ENCODE results near the gene SLC25A25. TPM values are rescaled to one million over a fixed set of nuclear protein-coding genes. Genes with fewer than 3 reads are reported as not detected.

The SLC25A25 gene
- total and polyA plus RNA-seq, 9 of the 15 experiments (the other 6 are each of a cell fraction or from before 2014, with no cell fraction given) = 0.07 to 35.9 (median 23.2) TPM

GRCh38 chr9:128104171-128104618, 36.2 kb downstream of the SLC25A25 start:
- peaks cover 29% of the 10 kb centered on the region for H3K79me2 ChIP-seq (ENCODE audit: control insufficient read depth, insufficient read depth, low read length)
- H3K9me1 ChIP-seq (ENCODE audit: control insufficient read depth, insufficient read depth, low read length) = no peaks in the 10 kb centered on the region
- intact Hi-C loops (cut with micrococcal nuclease) = no loop called here
- no peaks in the 10 kb centered on the region for H3K9me3 ChIP-seq (replicated peaks; ENCODE audit: control insufficient read depth, insufficient read depth, low read depth, low read length)
- H3K27ac ChIP-seq (ENCODE audit: extremely low read depth, low read depth, low read length) = no peak overlapping the region; the same call in 2 of the 3 replicates
- BruUV-seq (replicated peaks) = no TSS peak
- no peak for FAIRE-seq
- POLR2A ChIA-PET = interaction anchor here (0.8 to 1.5 kb wide), 2 partner anchors 10 to 178 kb away, joined by 3 read pairs; no protein-coding TSS in a partner anchor
- TF ChIP-seq CREM (IDR thresholded peaks at IDR 0.05; ENCODE audit: low read depth) = peak; percentile 11; the same call in 1 of the 2 replicates
- TF ChIP-seq MTA1 (IDR thresholded peaks at IDR 0.05; ENCODE audit: borderline replicate concordance) = no peak
- TF ChIP-seq, protein P1, sequence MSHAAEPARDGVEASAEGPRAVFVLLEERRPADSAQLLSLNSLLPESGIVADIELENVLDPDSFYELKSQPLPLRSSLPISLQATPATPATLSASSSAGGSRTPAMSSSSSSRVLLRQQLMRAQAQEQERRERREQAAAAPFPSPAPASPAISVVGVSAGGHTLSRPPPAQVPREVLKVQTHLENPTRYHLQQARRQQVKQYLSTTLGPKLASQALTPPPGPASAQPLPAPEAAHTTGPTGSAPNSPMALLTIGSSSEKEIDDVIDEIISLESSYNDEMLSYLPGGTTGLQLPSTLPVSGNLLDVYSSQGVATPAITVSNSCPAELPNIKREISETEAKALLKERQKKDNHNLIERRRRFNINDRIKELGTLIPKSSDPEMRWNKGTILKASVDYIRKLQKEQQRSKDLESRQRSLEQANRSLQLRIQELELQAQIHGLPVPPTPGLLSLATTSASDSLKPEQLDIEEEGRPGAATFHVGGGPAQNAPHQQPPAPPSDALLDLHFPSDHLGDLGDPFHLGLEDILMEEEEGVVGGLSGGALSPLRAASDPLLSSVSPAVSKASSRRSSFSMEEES (CRISPR knock-in tag; IDR thresholded peaks at IDR 0.05) = no peak
- no peak for TF ChIP-seq ZNF57 (CRISPR knock-in tag; IDR thresholded peaks at IDR 0.05)
- no peak for TF ChIP-seq NCOA1 (IDR thresholded peaks at IDR 0.05; ENCODE audit: low read depth)
- TF ChIP-seq TGIF2 (CRISPR knock-in tag; IDR thresholded peaks at IDR 0.05) = no peak
- no peak for TF ChIP-seq SMAD4 (CRISPR knock-in tag; conservative IDR thresholded peaks at IDR 0.05)
- no peak for TF ChIP-seq GTF2F1 (IDR thresholded peaks at IDR 0.05; ENCODE audit: low read depth, low read length)
- TF ChIP-seq, protein P2, sequence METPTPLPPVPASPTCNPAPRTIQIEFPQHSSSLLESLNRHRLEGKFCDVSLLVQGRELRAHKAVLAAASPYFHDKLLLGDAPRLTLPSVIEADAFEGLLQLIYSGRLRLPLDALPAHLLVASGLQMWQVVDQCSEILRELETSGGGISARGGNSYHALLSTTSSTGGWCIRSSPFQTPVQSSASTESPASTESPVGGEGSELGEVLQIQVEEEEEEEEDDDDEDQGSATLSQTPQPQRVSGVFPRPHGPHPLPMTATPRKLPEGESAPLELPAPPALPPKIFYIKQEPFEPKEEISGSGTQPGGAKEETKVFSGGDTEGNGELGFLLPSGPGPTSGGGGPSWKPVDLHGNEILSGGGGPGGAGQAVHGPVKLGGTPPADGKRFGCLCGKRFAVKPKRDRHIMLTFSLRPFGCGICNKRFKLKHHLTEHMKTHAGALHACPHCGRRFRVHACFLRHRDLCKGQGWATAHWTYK (CRISPR knock-in tag; IDR thresholded peaks at IDR 0.05) = no peak
- no peak for ATAC-seq
- peaks cover 20 to 71% of the 10 kb centered on the region in 2 experiments; a peak in 4 of 5 replicates for H3K4me1 ChIP-seq (replicated peaks in 1 of 2; ENCODE audit: control insufficient read depth in 2 of 2, insufficient read depth in 2 of 2, low read length in 2 of 2)
- CTCF ChIA-PET (ENCODE audit: low intra/inter-chr PET ratio) = no interaction called here
- in situ Hi-C loops (cut with MboI) = no loop called here
- 0 out of 2 replicates have a peak, but pooled peaks cover 6% of the 10 kb centered on the region for H4K20me1 ChIP-seq (replicated peaks; ENCODE audit: control insufficient read depth, insufficient read depth, low read length)
- H3K36me3 ChIP-seq (ENCODE audit: control insufficient read depth, insufficient read depth, low read length) = peaks cover 93% of the 10 kb centered on the region
- H3K9ac ChIP-seq (ENCODE audit: insufficient read depth in 1 of 2, low read depth in 2 of 2, low read length in 2 of 2) = no peak overlapping the region
- H2AFZ ChIP-seq (ENCODE audit: low read depth, low read length) = no peak overlapping the region
- no peak overlapping the region for H3K4me3 ChIP-seq
- 93% methylated on average over 6 of the region's 6 CpGs for WGBS (ENCODE audit: insufficient coverage, low coverage, missing lambda C conversion rate)
- no peak overlapping the region for H3K4me2 ChIP-seq (ENCODE audit: insufficient read depth, low read length)
- DNase-seq (ENCODE audit: extremely low read depth in 1 of 4, low spot score in 3 of 4) = no peak
- H3K27me3 ChIP-seq (ENCODE audit: control insufficient read depth in 2 of 2, insufficient read depth in 2 of 2, low read length in 2 of 2) = no peaks in the 10 kb centered on the region
